SJSA1 (cell line): Measurements from ENCODE around the gene CDC42EP4. TPM values are rescaled to one million over a fixed set of nuclear protein-coding genes. Genes with fewer than 3 reads are reported as not detected.
"Not testable (repeated sequence)": the region's sequence is repeated elsewhere in the genome, so short reads cannot be mapped to it uniquely, and the experiment has no call there.

Source experiments
- DNase-seq, 2 experiments: peaks; one replicate each; pipeline ENCODE4 v3.0.0-alpha.2; 2015 to 2020; ENCODE audit warnings: low spot score in 2 of 2, low read depth in 1 of 2
- H3K27ac ChIP-seq: fragments of 250-450 bp; sonication (Bioruptor Pico); 2 replicates; pipeline ENCODE4 v1.5.1; 2020; ENCODE audit warnings: mild to moderate bottlenecking, moderate library complexity
- H3K27me3 ChIP-seq: fragments of 250-450 bp; sonication (Bioruptor Pico); replicated peaks from 2 replicates; pipeline ENCODE4 v1.5.1; 2020; ENCODE audit warnings: mild to moderate bottlenecking, moderate library complexity
- H3K36me3 ChIP-seq: fragments of 250-450 bp; sonication (Bioruptor Pico); 2 replicates; pipeline ENCODE4 v1.5.1; 2020; ENCODE audit warnings: mild to moderate bottlenecking
- H3K4me1 ChIP-seq: fragments of 250-450 bp; sonication (Bioruptor Pico); replicated peaks from 2 replicates; pipeline ENCODE4 v1.6.1; 2021; ENCODE audit warnings: mild to moderate bottlenecking
- H3K4me3 ChIP-seq: fragments of 250-450 bp; sonication (Bioruptor Pico); 2 replicates; pipeline ENCODE4 v1.5.1; 2020; ENCODE audit warnings: mild to moderate bottlenecking
- H3K9me3 ChIP-seq: fragments of 250-450 bp; sonication (Bioruptor Pico); replicated peaks from 2 replicates; pipeline ENCODE4 v1.5.1; 2020; ENCODE audit warnings: mild to moderate bottlenecking
- total RNA-seq: library from RNA; depleted of rRNA; stranded (reverse); fragments of >200 nt; shearing (Covaris generic); gene quantifications from 2 replicates; pipeline ENCODE4 v1.2.3, GENCODE V29; 2014

CDC42EP4 gene
- total RNA-seq, 1 experiment from 2014 or later: 76.1 TPM

GRCh38 chr17:73320601-73321264 is 8.9 kb upstream of the CDC42EP4 start:
- H3K4me3 ChIP-seq: no peak overlapping the region
- no peaks in the 10 kb centered on the region for H3K9me3 ChIP-seq
- no peaks in the 10 kb centered on the region for H3K27me3 ChIP-seq
- no peak for DNase-seq
- H3K4me1 ChIP-seq: peaks cover 31% of the 10 kb centered on the region
- no peaks in the 10 kb centered on the region for H3K36me3 ChIP-seq
- H3K27ac ChIP-seq: no peak overlapping the region

- peaks cover 31% of the 10 kb centered on the region for H3K4me1 ChIP-seq
- no peak overlapping the region for H3K27ac ChIP-seq
- H3K36me3 ChIP-seq: no peaks in the 10 kb centered on the region
- no peak overlapping the region for H3K4me3 ChIP-seq
- no peaks in the 10 kb centered on the region for H3K9me3 ChIP-seq
- no peak for DNase-seq
- no peaks in the 10 kb centered on the region for H3K27me3 ChIP-seq
Observed at GRCh38 chr17:73319766-73320165, 8.0 kb upstream of the CDC42EP4 start.

DNA sequence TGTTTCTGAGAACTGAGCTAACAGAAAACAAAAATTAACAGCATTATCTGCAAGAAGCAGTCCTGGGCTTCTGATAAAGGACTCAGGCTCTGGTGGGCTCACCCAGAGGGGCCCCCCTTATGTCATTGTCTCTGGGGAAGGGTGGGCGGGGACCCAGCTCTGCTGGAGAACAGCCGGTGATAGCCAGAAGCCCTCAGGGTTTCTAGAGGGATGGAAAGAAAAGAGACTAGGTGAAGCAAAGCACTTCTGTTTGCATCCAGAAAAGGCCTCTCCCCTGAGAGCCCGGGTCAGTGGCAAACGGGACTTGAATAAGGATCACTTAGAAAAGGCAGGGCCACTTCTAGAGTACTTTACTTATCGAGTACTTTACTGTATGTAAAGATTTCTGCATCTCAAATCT is 7.0 kb upstream of the CDC42EP4 start:
- H3K36me3 ChIP-seq: no peaks in the 10 kb centered on the region
- H3K27ac ChIP-seq: no peak overlapping the region
- H3K27me3 ChIP-seq: no peaks in the 10 kb centered on the region
- H3K9me3 ChIP-seq: no peaks in the 10 kb centered on the region
- peaks cover 21% of the 10 kb centered on the region for H3K4me1 ChIP-seq
- no peak for DNase-seq
- no peak overlapping the region for H3K4me3 ChIP-seq

DNA sequence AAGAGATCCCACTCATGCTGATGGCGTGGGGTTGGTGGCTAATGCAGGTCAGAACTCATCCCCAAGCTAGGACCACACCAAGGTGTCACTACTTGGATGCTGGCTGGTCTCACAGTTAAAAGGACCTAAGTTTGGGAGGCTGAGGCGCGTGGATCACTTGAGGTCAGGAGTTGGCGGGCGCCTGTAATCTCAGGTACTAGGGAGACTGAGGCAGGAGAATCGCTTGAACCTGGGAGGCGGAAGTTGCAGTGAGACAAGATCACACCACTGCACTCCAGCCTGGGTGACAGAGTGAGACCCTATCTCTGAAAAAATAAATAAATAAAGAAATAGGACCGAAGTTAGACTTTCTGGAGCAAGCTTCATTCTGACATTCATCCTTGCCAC is 6.6 kb upstream of the CDC42EP4 start:
- Histone ChIP-seq H3K4me1 (peaks cover 17% of the 10 kb centered on the region), H3K4me3 (no peak overlapping the region), H3K27ac (no peak overlapping the region), H3K27me3 (no peaks in the 10 kb centered on the region), H3K9me3 (no peaks in the 10 kb centered on the region), H3K36me3 (no peaks in the 10 kb centered on the region)
- DNase-seq: no peak

DNA sequence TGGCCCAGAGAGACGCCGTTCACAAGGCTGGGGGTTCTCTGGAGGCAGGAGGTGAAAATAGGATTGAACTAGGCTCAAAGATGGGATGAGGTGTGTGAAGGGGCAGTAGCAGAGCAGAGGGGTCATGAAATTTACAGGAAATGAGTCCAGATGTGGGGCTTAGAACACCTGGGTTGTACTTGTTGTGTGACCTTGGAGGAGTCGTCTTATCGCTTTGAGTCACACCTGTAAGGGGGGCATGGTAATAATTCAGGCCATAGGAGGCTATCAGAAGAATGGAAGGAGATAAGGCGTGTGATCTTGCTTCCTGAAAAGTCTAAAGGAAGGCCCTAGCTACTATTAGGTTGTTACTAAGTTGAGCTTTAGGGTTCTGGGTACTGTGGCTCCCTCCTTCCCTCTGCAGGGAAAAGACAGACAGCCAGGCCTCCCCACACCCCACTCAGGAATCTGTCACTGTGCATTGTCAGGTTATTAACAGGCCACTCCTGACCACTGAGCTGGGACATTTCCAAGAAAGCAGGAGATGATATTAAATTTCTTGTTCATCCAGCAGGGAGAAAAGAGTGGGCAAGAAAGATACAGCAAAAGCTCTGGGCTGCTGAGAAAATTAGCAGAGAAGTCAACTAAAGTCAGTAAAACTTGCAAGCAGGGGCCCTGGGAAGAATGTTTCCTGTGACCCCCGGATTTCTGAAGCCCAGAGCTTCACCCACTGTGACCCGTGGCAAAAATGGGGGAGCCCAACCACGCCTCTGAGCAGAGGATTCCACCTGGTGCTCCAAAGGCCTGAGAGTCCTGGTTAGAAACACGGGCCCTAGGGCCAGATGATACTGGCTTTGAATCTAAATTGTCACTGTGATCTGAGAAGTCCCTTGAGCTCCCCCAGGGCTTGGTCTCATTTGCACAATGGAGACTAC is 6.0 kb upstream of the CDC42EP4 start:
- Histone ChIP-seq H3K36me3 (no peaks in the 10 kb centered on the region), H3K27ac (no peak overlapping the region), H3K4me1 (peaks cover 16% of the 10 kb centered on the region), H3K4me3 (no peak overlapping the region), H3K27me3 (no peaks in the 10 kb centered on the region), H3K9me3 (no peaks in the 10 kb centered on the region)
- DNase-seq: no peak

DNA sequence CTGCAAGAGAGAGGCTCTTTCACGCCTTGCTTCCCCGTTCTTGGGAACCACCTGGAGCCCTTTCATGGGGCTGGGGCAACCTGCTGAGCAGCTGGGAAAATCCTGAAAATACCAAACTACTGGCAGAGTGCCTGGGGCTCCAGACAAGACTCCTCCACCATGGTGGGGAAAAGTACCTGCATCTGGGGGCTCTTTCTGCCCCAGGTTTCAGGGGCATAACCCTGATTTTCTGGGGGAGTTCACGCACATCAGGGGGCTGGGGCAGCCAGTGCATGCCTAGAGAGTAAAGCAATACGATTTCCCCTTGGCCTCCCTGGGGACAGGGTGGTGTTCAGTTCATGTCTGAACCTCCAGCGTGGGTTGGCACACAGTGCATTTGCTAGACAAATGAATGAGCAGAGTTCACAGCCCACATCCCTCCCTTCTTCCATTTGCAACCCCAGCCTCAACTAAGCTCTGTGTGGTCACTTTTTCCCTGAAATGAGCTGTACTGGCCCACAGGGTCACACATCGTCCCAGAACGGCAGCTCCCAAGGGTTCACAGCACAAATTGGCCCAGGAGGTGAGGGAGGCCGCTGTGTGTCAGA is 5.2 kb upstream of the CDC42EP4 start:
- no peak for DNase-seq

DNA sequence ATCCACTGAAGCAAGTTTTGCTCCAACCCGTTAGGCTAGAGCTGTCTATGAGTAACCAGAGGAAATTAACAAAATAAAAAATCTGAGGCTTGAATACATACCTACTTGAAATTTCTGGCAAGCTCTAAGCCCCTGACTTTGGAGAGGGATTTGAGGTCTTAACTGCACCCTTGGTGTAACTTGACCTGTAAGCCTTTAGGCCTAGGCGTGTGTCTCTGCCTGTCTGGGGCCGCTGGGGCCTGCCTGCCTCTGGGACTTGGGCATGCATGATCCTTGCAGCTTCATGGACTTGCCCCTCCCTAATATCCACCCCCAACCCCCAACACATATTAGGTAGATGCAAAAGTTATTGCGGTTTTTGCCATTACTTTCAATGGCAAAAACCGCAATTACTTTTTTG is 3.7 kb upstream of the CDC42EP4 start:
- Histone ChIP-seq H3K27me3 (no peaks in the 10 kb centered on the region), H3K36me3 (peaks cover 12% of the 10 kb centered on the region), H3K27ac (no peak overlapping the region), H3K9me3 (0 out of 2 replicates have a peak, but pooled peaks cover 5% of the 10 kb centered on the region), H3K4me1 (peaks cover 15% of the 10 kb centered on the region), H3K4me3 (no peak overlapping the region)
- no peak for DNase-seq

More for the DNA sequence above, 5.2 kb upstream of the CDC42EP4 start:
- Histone ChIP-seq H3K27ac (no peak overlapping the region), H3K36me3 (no peaks in the 10 kb centered on the region), H3K9me3 (no peaks in the 10 kb centered on the region), H3K4me1 (peaks cover 17% of the 10 kb centered on the region), H3K27me3 (no peaks in the 10 kb centered on the region), H3K4me3 (no peak overlapping the region)

DNA sequence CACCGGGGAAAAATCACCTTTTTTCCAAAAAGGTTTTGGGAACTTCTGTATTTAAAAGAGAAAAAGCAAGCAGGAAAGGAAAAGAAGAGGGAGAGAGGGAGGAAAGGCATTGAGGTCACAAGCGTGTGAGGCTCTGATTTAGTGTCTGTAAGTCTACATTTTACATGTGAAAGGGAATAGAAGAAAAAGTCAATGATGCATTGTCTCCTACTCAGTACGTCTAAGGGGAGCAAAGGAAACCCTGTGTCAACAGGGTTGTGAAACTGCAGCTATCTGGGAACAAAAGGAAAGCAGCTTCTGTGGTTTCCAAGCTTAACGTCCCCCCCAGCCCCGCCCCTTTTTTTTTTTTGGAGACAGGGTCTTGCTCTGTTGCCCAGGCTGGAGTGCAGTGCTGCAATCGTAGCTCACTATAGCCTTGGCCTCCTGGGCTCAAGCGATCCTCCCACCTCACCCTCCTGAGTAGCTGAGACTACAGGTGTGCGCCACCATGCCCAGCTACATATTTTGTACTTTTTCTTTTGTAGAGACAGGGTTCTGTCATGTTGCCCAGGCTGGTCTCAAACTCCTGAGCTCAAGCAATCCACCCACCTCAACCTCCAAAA is 1.8 kb upstream of the CDC42EP4 start:
- Histone ChIP-seq H3K27ac (no peak overlapping the region), H3K36me3 (peaks cover 25% of the 10 kb centered on the region), H3K27me3 (no peaks in the 10 kb centered on the region), H3K9me3 (0 out of 2 replicates have a peak, but pooled peaks cover 5% of the 10 kb centered on the region), H3K4me1 (peaks cover 33% of the 10 kb centered on the region), H3K4me3 (no peak overlapping the region)
- no peak for DNase-seq

DNA sequence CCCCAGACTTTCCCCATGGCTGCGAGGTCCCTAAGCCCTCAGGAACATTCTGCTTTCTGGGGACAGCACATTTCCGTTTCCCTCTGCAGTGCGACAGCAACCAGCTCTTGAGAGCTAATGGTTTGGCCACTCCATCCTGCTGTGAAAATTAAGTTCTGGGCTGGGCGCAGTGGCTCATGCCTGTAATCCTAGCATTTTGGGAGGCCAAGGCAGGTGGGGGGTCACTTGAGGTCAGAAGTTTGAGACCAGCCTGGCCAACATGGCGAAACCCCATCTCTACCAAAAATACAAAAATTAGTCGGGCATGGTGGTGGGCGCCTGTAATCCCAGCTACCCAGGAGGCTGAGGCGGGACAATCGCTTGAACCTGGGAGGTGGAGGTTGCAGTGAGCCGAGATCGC is 1.1 kb upstream of the CDC42EP4 start:
- peaks cover 40% of the 10 kb centered on the region for H3K4me1 ChIP-seq
- H3K4me3 ChIP-seq: not testable (repeated sequence)

GRCh38 chr17:73311428-73311780 is 397 bp downstream of the CDC42EP4 start:
- Histone ChIP-seq H3K27me3 (no peaks in the 10 kb centered on the region), H3K4me1 (peaks cover 54% of the 10 kb centered on the region), H3K27ac (peak overlapping the region; percentile 91), H3K4me3 (peak overlapping the region; percentile 94), H3K9me3 (0 out of 2 replicates have a peak, but pooled peaks cover 5% of the 10 kb centered on the region), H3K36me3 (peaks cover 42% of the 10 kb centered on the region)
- DNase-seq: peak; percentile 69 to 89

More for the DNA sequence above, 1.1 kb upstream of the CDC42EP4 start:
- not testable (repeated sequence) for H3K27me3 ChIP-seq, H3K27ac ChIP-seq, H3K9me3 ChIP-seq, DNase-seq
- H3K36me3 ChIP-seq: peaks cover 32% of the 10 kb centered on the region

- Histone ChIP-seq H3K4me1 (peaks cover 69% of the 10 kb centered on the region), H3K4me3 (peak overlapping the region; percentile 94), H3K27me3 (no peaks in the 10 kb centered on the region), H3K9me3 (0 out of 2 replicates have a peak, but pooled peaks cover 5% of the 10 kb centered on the region), H3K36me3 (peaks cover 50% of the 10 kb centered on the region), H3K27ac (peak overlapping the region; percentile 91)
- DNase-seq: peak in 1 of 2 experiments; percentile 73
Observed at GRCh38 chr17:73309727-73310596, 1.8 kb downstream of the CDC42EP4 start.

GRCh38 chr17:73308959-73309358 is 2.8 kb downstream of the CDC42EP4 start:
- Histone ChIP-seq H3K36me3 (peaks cover 53% of the 10 kb centered on the region), H3K27ac (peak overlapping the region; percentile 91), H3K4me1 (peaks cover 79% of the 10 kb centered on the region)
- H3K4me3 ChIP-seq, H3K9me3 ChIP-seq, DNase-seq, H3K27me3 ChIP-seq: not testable (repeated sequence)
